ENCODE measurements around the gene CD248. TPM values are rescaled to one million over a fixed set of nuclear protein-coding genes. Genes with fewer than 3 reads are reported as not detected.

The CD248 gene
- total RNA-seq, 1 experiment from 2014 or later: 0.83 TPM

GRCh38 chr11:66346476-66347424, 29.9 kb upstream of the CD248 start:
- peaks cover 6% of the 10 kb centered on the region for H3K27me3 ChIP-seq (ENCODE audit: control insufficient read depth, insufficient read depth, low read length)
- peak; percentile 71 for DNase-seq
- peaks cover 2% of the 10 kb centered on the region for H3K36me3 ChIP-seq (replicated peaks; ENCODE audit: control insufficient read depth, insufficient read depth, low read length)
- H3K4me3 ChIP-seq (ENCODE audit: insufficient read depth, low read depth, low read length): peak overlapping the region; percentile 90

- Histone ChIP-seq H3K4me3 (ENCODE audit: insufficient read depth, low read depth, low read length) (no peak overlapping the region; the same call in none of the 2 replicates), H3K36me3 (replicated peaks; ENCODE audit: control insufficient read depth, insufficient read depth, low read length) (peaks cover 9% of the 10 kb centered on the region), H3K27me3 (ENCODE audit: control insufficient read depth, insufficient read depth, low read length) (peaks cover 6% of the 10 kb centered on the region)
- DNase-seq: no peak
These were observed 28.4 kb upstream of the CD248 start for GRCh38 chr11:66345316-66345649.

- peaks cover 6% of the 10 kb centered on the region for H3K27me3 ChIP-seq (ENCODE audit: control insufficient read depth, insufficient read depth, low read length)
- H3K4me3 ChIP-seq (ENCODE audit: insufficient read depth, low read depth, low read length): peak within 1 kb of the TSS; percentile 98
- H3K36me3 ChIP-seq (replicated peaks; ENCODE audit: control insufficient read depth, insufficient read depth, low read length): peaks cover 12% of the 10 kb centered on the region
- DNase-seq: peak; percentile 97
These were observed 27.9 kb upstream of the CD248 start, which contains the start of gene BRMS1 for GRCh38 chr11:66344550-66345315. Gene BRMS1 (minus strand): TSS chr11:66345104. CDS start chr11:66342234, 2,870 bp downstream.

- H3K27me3 ChIP-seq (ENCODE audit: control insufficient read depth, insufficient read depth, low read length): peaks cover 6% of the 10 kb centered on the region
- H3K36me3 ChIP-seq (replicated peaks; ENCODE audit: control insufficient read depth, insufficient read depth, low read length): peaks cover 12% of the 10 kb centered on the region
- no peak overlapping the region for H3K4me3 ChIP-seq (ENCODE audit: insufficient read depth, low read depth, low read length)
- DNase-seq: no peak
These were observed 26.3 kb upstream of the CD248 start for GRCh38 chr11:66343176-66343575.

GRCh38 chr11:66341502-66342126, 24.8 kb upstream of the CD248 start:
- H3K36me3 ChIP-seq (replicated peaks; ENCODE audit: control insufficient read depth, insufficient read depth, low read length): peaks cover 12% of the 10 kb centered on the region
- no peaks in the 10 kb centered on the region; the same call in 1 of the 2 replicates for H3K27me3 ChIP-seq (ENCODE audit: control insufficient read depth, insufficient read depth, low read length)
- DNase-seq: peak; percentile 6
- H3K4me3 ChIP-seq (ENCODE audit: insufficient read depth, low read depth, low read length): no peak overlapping the region

GRCh38 chr11:66340596-66341501, 24.0 kb upstream of the CD248 start:
- Histone ChIP-seq H3K27me3 (ENCODE audit: control insufficient read depth, insufficient read depth, low read length) (no peaks in the 10 kb centered on the region; the same call in 1 of the 2 replicates), H3K4me3 (ENCODE audit: insufficient read depth, low read depth, low read length) (no peak overlapping the region), H3K36me3 (replicated peaks; ENCODE audit: control insufficient read depth, insufficient read depth, low read length) (peaks cover 12% of the 10 kb centered on the region)
- DNase-seq: peak; percentile 54

GRCh38 chr11:66339686-66340483, 23.0 kb upstream of the CD248 start:
- peaks cover 1% of the 10 kb centered on the region; the same call in 1 of the 2 replicates for H3K27me3 ChIP-seq (ENCODE audit: control insufficient read depth, insufficient read depth, low read length)
- DNase-seq: peak; percentile 16
- H3K4me3 ChIP-seq (ENCODE audit: insufficient read depth, low read depth, low read length): no peak overlapping the region

GRCh38 chr11:66339162-66339675, 22.4 kb upstream of the CD248 start:
- H3K4me3 ChIP-seq (ENCODE audit: insufficient read depth, low read depth, low read length): no peak overlapping the region
- peaks cover 1% of the 10 kb centered on the region; the same call in 1 of the 2 replicates for H3K27me3 ChIP-seq (ENCODE audit: control insufficient read depth, insufficient read depth, low read length)
- H3K36me3 ChIP-seq (replicated peaks; ENCODE audit: control insufficient read depth, insufficient read depth, low read length): peaks cover 12% of the 10 kb centered on the region
- peak; percentile 33 for DNase-seq

More at GRCh38 chr11:66339686-66340483, 23.0 kb upstream of the CD248 start:
- H3K36me3 ChIP-seq (replicated peaks; ENCODE audit: control insufficient read depth, insufficient read depth, low read length): peaks cover 12% of the 10 kb centered on the region

GRCh38 chr11:66338276-66339161, 21.7 kb upstream of the CD248 start:
- H3K36me3 ChIP-seq (replicated peaks; ENCODE audit: control insufficient read depth, insufficient read depth, low read length): peaks cover 12% of the 10 kb centered on the region
- DNase-seq: peak; percentile 55
- no peak overlapping the region for H3K4me3 ChIP-seq (ENCODE audit: insufficient read depth, low read depth, low read length)
- peaks cover 1% of the 10 kb centered on the region; the same call in 1 of the 2 replicates for H3K27me3 ChIP-seq (ENCODE audit: control insufficient read depth, insufficient read depth, low read length)

GRCh38 chr11:66337103-66337899, 20.5 kb upstream of the CD248 start:
- peaks cover 12% of the 10 kb centered on the region for H3K36me3 ChIP-seq (replicated peaks; ENCODE audit: control insufficient read depth, insufficient read depth, low read length)
- H3K4me3 ChIP-seq (ENCODE audit: insufficient read depth, low read depth, low read length): no peak overlapping the region
- peaks cover 1% of the 10 kb centered on the region; the same call in 1 of the 2 replicates for H3K27me3 ChIP-seq (ENCODE audit: control insufficient read depth, insufficient read depth, low read length)
- no peak for DNase-seq

- peak; percentile 95 for DNase-seq
- Histone ChIP-seq H3K4me3 (ENCODE audit: insufficient read depth, low read depth, low read length) (peak within 1 kb of the TSS; percentile 53), H3K27me3 (ENCODE audit: control insufficient read depth, insufficient read depth, low read length) (peaks cover 1% of the 10 kb centered on the region; the same call in 1 of the 2 replicates), H3K36me3 (replicated peaks; ENCODE audit: control insufficient read depth, insufficient read depth, low read length) (peaks cover 7% of the 10 kb centered on the region)
These were observed 19.6 kb upstream of the CD248 start, which contains the start of gene RIN1 for GRCh38 chr11:66336234-66337102. Gene RIN1 (minus strand): TSS chr11:66336434. CDS start chr11:66336402, 32 bp downstream.
